ENCODE data around the gene VAPA. TPM values are rescaled to one million over a fixed set of nuclear protein-coding genes. Genes with fewer than 3 reads are reported as not detected.

Gene VAPA
- total RNA-seq, 1 donor from 2014 or later, result 208 TPM

- no peaks in the 10 kb centered on the region for H3K36me3 ChIP-seq
- DNase-seq, result no peak
- intact Hi-C loops (cut with micrococcal nuclease), result no loop called here
- H3K9me3 ChIP-seq (replicated peaks), result no peaks in the 10 kb centered on the region
- H3K27me3 ChIP-seq (ENCODE audit: low read depth), result no peaks in the 10 kb centered on the region
- no peak for TF ChIP-seq CTCF (IDR thresholded peaks at IDR 0.05; ENCODE audit: borderline replicate concordance)
- H3K27ac ChIP-seq (replicated peaks), result no peak overlapping the region
- no peak overlapping the region for H3K4me3 ChIP-seq
- peaks cover 39% of the 10 kb centered on the region for H3K4me1 ChIP-seq
Measured at GRCh38 chr18:10008006-10008647, 94.3 kb downstream of the VAPA start.

Other genes with a start within 250 kb of the VAPA start
- 12.0 TPM for gene RAB31, start 205.7 kb upstream of the VAPA start, total RNA-seq
- gene TXNDC2, start 28.0 kb upstream of the VAPA start, total RNA-seq, result not detected